Ovary (tissue), 9 donors: Measurements from ENCODE around the gene PLCD1. TPM values are rescaled to one million over a fixed set of nuclear protein-coding genes. Genes with fewer than 3 reads are reported as not detected.
A peak's percentile ranks its signal among the peaks of the same experiment; 100 is the strongest.

Experiments used
- DNase-seq, 5 donors: peaks; one replicate each; pipeline ENCODE4 v3.0.0-alpha.2; 2019 to 2020
- H3K27ac ChIP-seq, 2 donors: fragments of 200-600 bp; one replicate each; pipeline versions ENCODE4 v1.5.1 to v1.8.0; 2019 to 2022
- H3K27me3 ChIP-seq: fragments of 200-600 bp; one replicate; pipeline ENCODE4 v1.8.0; 2022
- H3K36me3 ChIP-seq: fragments of 200-600 bp; sonication (generic); one replicate; pipeline ENCODE4 v1.5.1; 2019
- H3K4me1 ChIP-seq: one replicate; pipeline ENCODE4 v1.8.1; 2013; ENCODE audit warnings: mild to moderate bottlenecking, moderate library complexity; ENCODE audit not compliant: insufficient read depth
- H3K4me3 ChIP-seq: fragments of 200-600 bp; sonication (generic); one replicate; pipeline ENCODE4 v1.5.1; 2017
- H3K9me3 ChIP-seq, 2 donors: fragments of 200-600 bp in 1 of 2; sonication (generic) in 1 of 2; one replicate each; pipeline versions ENCODE4 v1.5.1 to v1.8.1; 2013 to 2019; ENCODE audit warnings: mild to moderate bottlenecking in 1 of 2, moderate library complexity in 1 of 2
- CTCF ChIP-seq, 3 donors: fragments of 450-650 bp in 2 of 3; fragments of 200-600 bp in 1 of 3; IDR thresholded peaks; one replicate each; pipeline versions ENCODE4 v1.5.1 to v1.8.0; 2016 to 2022; ENCODE audit warnings: antibody characterized with exemption in 3 of 3, mild to moderate bottlenecking in 1 of 3
- EP300 ChIP-seq: sonication (generic); formaldehyde crosslinking; IDR thresholded peaks from one replicate; pipeline ENCODE4 v1.6.1; 2017; ENCODE audit warnings: antibody characterized with exemption
- POLR2A ChIP-seq: fragments of 450-650 bp; IDR thresholded peaks from one replicate; pipeline ENCODE4 v1.6.1; 2017; ENCODE audit warnings: antibody characterized with exemption, mild to moderate bottlenecking, moderate library complexity
- whole genome bisulfite sequencing, 3 donors: extraction: QIAGEN DNeasy Blood & Tissue Kit in 1 of 3; methylation state at CpG; one replicate each; pipeline versions ENCODE4 v1.1.5 to v1.1.7; 2013 to 2017; 5-methylcytosine and 5-hydroxymethylcytosine counted together
- intact Hi-C, 4 donors: fragments of 100-400 bp; cut with DNase I; formaldehyde crosslinking; loops; one replicate each; pipeline versions ENCODE4 v1.11.0 to v1.15.1; 2022 to 2023
- polyA plus RNA-seq, 2 donors: library from polyadenylated mRNA; stranded (reverse); fragments of 200-250 nt in 1 of 2; fragments of 350-450 nt in 1 of 2; fragmentation: Illumina TruSeq in 1 of 2; extraction: RNeasy Lipid Tissue Mini Kit (QIAGEN cat#74804) in 1 of 2; gene quantifications; one replicate each; pipeline ENCODE4 v1.2.3, GENCODE V29; 2013 to 2014
- total RNA-seq, 7 donors: library from RNA; depleted of rRNA in 2 of 7; stranded (reverse); fragments of >200 nt in 2 of 7; fragmentation: NEBNext Ultra II Directional in 3 of 7; extraction: Animal tissue kit (Norgen Biotek cat#: 25700) in 3 of 7; gene quantifications; one replicate each; pipeline versions ENCODE4 v1.1.0 to v1.2.4, GENCODE V29; 2016 to 2023
- donor health status: DM: no; HTN: no; CAD: no; lungs with moderate emphysema.
- donor health status: DM: no; HTN: no; CAD: no.
- donor health status: Bipolar disorder and iron deficiency.
- donor health status: DM: yes; HTN: yes; CAD: no.
- donor health status: DM: no; HTN: no; CAD: no.
- donor health status: DM: yes; HTN: yes; CAD: no.

The PLCD1 gene
- total and polyA plus RNA-seq, 9 donors, result 12.3 to 62.3 (median 27.0) TPM

GRCh38 chr3:38046027-38046426 is 16.6 kb upstream of the PLCD1 start:
- Histone ChIP-seq H3K36me3 (no peaks in the 10 kb centered on the region), H3K4me1 (no peaks in the 10 kb centered on the region), H3K27ac (no peak overlapping the region), H3K27me3 (no peaks in the 10 kb centered on the region), H3K4me3 (no peak overlapping the region), H3K9me3 (no peaks in the 10 kb centered on the region)
- no peak for DNase-seq
- 89 to 91% (median 90%) methylated on average over 4 of the region's 4 CpGs for WGBS, 3 donors
- intact Hi-C loops, result no loop called here
- no peak for TF ChIP-seq POLR2A
- TF ChIP-seq CTCF (IDR thresholded peaks at IDR 0.05), result no peak
- TF ChIP-seq EP300, result no peak

- no peak for DNase-seq
- no peaks in the 10 kb centered on the region for H3K36me3 ChIP-seq
- H3K27ac ChIP-seq, result no peak overlapping the region
- 85 to 88% (median 87%) methylated on average over 4 of the region's 4 CpGs for WGBS, 3 donors
- TF ChIP-seq CTCF (IDR thresholded peaks at IDR 0.05), result no peak
- TF ChIP-seq POLR2A, result no peak
- no peak for TF ChIP-seq EP300
- H3K9me3 ChIP-seq, result no peaks in the 10 kb centered on the region
- peaks cover 2% of the 10 kb centered on the region for H3K4me1 ChIP-seq
- no peaks in the 10 kb centered on the region for H3K27me3 ChIP-seq
- intact Hi-C loops, result no loop called here
- H3K4me3 ChIP-seq, result no peak overlapping the region
These were observed 14.0 kb upstream of the PLCD1 start for GRCh38 chr3:38043486-38043885.

DNA sequence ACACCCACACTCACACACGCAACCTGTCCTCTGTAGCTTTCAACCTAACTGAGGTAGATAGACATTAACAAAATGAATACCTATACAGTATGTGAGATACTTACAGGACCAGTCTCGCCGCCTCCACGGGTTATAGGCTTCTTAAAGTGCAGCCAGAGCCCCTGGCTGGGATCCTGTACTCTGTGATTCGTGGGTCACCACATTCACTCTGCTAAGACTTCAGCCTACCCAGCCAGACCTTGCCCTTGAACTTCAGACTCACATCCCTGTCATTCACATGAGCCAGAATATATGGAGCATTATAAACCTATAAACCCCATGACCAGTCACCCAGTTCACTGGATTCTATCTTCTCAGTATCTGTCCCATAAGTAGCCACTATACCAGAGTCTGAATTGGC is 11.0 kb upstream of the PLCD1 start:
- intact Hi-C loops, result no loop called here
- H3K27me3 ChIP-seq, result no peaks in the 10 kb centered on the region
- peaks cover 2% of the 10 kb centered on the region for H3K4me1 ChIP-seq
- no peak overlapping the region for H3K27ac ChIP-seq
- 81 to 84% (median 81%) methylated on average over 5 of the region's 5 CpGs for WGBS, 3 donors
- no peaks in the 10 kb centered on the region for H3K9me3 ChIP-seq
- H3K36me3 ChIP-seq, result no peaks in the 10 kb centered on the region
- H3K4me3 ChIP-seq, result no peak overlapping the region
- TF ChIP-seq CTCF (IDR thresholded peaks at IDR 0.05) (no peak), EP300 (no peak), POLR2A (no peak)
- no peak for DNase-seq

GRCh38 chr3:38039899-38040261 is 10.4 kb upstream of the PLCD1 start:
- intact Hi-C loops, result no loop called here
- WGBS, 3 donors, result 14 to 29% (median 15%) methylated on average over 11 of the region's 11 CpGs
- peak overlapping the region; percentile 42 for H3K4me3 ChIP-seq
- H3K4me1 ChIP-seq, result peaks cover 2% of the 10 kb centered on the region
- H3K9me3 ChIP-seq, result no peaks in the 10 kb centered on the region
- DNase-seq, result peak in 3 of 5 donors; percentile 52 to 60 (median 58)
- no peaks in the 10 kb centered on the region for H3K36me3 ChIP-seq
- no peaks in the 10 kb centered on the region for H3K27me3 ChIP-seq
- H3K27ac ChIP-seq, result no peak overlapping the region
- TF ChIP-seq EP300 (no peak), POLR2A (no peak), CTCF (IDR thresholded peaks at IDR 0.05) (peak in 1 of 3 donors; percentile 33)
